Activated CD8-positive, alpha-beta memory T cell treated with anti-CD3 and anti-CD28 coated beads, Interleukin-2, amount 50 U/mL, for 24 hours (primary cell): ENCODE results near the gene CHADL.
"Not testable (repeated sequence)": the region's sequence is repeated elsewhere in the genome, so short reads cannot be mapped to it uniquely, and the experiment has no call there.

ENCODE experiments used
- DNase-seq: peaks from one replicate; pipeline ENCODE4 v3.0.0-alpha.2; 2020; ENCODE audit errors: extremely low read depth

CHADL gene, protein sequence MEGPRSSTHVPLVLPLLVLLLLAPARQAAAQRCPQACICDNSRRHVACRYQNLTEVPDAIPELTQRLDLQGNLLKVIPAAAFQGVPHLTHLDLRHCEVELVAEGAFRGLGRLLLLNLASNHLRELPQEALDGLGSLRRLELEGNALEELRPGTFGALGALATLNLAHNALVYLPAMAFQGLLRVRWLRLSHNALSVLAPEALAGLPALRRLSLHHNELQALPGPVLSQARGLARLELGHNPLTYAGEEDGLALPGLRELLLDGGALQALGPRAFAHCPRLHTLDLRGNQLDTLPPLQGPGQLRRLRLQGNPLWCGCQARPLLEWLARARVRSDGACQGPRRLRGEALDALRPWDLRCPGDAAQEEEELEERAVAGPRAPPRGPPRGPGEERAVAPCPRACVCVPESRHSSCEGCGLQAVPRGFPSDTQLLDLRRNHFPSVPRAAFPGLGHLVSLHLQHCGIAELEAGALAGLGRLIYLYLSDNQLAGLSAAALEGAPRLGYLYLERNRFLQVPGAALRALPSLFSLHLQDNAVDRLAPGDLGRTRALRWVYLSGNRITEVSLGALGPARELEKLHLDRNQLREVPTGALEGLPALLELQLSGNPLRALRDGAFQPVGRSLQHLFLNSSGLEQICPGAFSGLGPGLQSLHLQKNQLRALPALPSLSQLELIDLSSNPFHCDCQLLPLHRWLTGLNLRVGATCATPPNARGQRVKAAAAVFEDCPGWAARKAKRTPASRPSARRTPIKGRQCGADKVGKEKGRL

DNA sequence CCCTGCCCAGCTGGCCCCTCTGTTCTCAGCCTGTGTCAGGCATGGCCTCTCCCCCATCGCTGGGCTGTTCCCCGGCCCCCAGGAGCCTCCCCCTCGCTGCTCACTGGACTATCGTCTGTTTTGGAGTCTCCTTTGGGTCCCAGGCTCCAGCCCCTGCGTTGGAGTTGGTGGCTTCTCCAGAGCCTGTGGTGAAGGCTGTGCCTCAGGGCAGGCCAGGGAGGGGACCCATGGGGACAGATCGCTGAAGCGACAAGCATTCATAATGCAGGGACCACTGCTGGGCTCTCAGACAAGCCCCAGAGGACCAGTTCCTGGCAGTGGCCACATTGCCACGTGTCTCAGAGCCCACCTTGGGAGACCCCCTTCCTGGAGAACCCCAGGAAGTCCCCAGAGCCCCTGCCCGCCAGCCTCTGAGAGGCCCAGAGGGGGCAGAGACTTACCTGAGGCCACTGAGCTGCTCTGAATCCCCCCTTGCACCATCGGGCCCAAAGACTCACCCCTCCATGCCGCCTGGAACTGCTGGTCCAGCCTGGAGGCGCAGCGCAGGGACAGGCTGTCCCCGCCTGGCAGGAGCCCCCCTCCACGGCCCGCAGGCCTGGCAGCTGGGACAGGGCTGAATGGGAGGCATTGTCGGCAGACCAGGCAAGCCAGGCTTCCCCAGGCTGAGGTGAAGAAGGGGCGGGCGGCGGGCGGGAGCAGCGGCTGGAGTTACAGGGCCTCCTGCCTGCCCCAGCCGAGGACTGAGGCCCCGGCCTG lies at the start of gene CHADL:
TSS of gene CHADL (minus strand) at position 555 of the 756 bp plus-strand sequence. CDS start at position 505, 50 bp downstream.
- no peak for DNase-seq

DNA sequence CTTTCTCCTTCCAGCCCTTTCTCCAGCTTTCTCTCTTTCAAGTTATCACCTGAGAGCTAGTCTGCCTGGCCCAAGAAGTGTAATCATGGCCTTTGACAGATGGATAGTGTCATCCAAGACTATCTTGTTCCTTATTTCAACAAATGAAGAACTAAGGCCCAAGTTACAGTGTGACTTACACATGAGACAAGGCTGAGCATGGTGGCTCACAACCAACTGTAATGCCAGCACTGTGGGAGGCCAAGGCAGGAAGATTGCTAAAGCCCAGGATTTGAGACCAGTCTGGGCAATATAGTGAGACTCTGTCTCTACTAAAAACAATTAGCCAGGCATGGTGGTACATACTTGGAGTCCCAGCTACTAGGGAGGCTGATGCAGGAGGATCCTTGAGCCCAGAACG lies 48.9 kb upstream of the CHADL start:
- DNase-seq: no peak

DNA sequence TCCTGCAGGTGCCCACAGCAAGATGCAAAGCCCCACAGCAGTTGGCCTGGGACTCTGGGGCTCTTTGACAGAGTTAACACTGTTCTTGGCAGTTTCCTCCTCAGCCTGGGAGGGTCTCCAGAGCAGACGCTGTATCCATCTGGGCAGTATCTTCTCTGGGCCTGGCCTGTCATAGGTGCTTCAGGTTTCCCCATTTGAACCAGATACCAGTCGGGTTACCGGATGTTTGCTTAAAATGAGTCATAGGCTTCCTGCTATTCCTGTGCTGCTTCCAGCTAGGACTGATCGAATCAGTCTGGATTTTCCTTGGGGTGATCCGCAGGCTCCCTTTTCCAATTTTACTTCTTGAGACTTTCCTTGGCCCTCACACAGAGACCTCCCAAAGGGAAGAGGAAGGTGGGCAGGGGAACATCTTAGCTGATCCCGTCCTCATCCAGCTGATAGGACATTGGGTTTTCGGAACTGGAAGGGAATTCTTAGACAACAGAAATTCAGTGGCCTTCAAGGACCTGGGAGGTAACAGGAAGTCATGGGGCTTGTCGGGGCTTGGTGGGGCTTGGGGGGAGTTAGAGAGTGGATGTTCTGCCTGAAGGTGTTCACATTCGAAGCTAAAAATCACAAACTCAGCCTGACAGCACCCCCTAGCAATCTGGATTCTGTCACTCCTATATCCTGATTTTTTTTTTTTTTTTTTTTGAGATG lies 47.7 kb upstream of the CHADL start:
- no peak for DNase-seq

DNA sequence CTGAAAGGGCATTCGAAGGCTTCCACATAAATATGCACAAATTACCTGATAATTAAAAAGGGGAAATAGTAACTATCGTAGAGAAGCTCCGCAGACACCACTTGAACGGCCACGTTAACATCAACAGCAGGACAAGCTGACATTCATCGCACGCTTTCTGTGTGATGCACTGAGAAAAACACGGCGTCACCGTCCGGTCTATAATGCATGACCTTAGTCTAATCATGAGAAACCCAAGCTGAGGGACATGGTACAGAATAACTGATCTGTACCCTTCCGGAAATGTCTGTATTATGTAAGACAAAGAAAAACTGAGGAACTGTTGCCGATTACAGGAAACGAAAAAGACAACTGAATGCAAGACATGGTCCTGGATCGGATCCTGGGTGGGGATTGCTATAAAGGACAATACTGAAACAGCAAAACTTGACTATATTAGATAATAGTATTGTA lies 45.9 kb upstream of the CHADL start:
- DNase-seq: no peak

DNA sequence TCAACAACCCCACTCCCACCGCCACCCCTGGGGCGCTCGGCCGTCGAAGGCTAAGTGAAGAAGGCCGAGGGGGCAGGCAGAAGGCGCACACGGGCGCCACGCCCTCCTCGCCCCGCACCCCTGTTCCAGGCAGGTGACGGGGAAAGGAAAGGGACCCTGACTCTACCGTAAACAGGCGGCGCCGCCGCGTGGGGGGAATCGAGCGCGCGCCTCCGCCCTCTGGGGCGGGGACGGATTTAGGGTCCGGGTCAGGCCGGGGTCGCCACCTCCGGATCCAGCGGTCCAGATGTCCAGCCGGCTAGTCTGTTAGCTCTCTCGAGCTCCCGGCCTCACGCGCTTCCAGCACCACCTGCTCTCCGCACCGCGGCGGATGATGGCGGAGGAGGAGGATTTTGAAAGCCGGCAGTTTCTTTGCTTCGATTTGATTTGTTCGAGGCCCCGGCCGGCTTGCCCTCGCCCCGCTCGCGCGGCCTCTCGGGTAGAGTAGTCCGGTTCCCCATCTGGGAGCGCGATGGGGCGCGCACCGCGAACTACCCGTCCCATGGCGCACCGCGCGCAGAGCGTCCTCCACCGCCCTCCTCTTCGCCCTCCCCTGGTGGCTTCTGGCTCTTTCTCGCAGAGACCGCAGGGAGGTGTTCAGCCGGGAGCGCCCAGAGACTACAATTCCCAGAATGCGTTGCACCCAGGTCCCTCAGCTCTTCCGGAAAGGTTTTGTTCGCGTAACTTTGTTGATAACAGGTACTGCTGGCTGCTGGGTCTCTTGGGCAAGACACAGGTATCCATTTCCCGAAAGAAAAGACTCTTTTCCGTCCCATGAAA lies 45.3 kb upstream of the CHADL start, which contains the start of gene RANGAP1:
TSS of gene RANGAP1 (minus strand) at position 368 of the 819 bp plus-strand sequence. CDS start 5,143 bp downstream, outside the sequence.
- peak; percentile 92 for DNase-seq

DNA sequence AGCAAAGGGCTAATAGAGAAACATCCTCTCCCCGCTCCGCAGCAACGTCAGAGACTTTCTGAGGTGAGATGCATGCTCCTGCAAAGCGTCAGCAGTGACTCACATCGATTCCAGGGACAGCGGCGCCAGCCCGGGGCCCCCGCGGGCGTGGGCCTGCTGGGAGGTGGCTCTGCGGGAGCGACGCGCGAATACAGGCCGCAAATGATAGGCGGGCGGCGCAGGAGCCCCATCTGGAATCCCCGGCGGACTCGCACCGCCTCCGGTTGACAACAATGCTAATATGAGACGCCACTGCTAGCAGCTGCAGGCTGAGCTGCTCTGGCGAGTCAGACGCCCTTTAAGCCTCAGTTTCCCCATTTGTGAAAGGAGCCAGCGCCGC lies 44.7 kb upstream of the CHADL start:
- peak; percentile 72 for DNase-seq

DNA sequence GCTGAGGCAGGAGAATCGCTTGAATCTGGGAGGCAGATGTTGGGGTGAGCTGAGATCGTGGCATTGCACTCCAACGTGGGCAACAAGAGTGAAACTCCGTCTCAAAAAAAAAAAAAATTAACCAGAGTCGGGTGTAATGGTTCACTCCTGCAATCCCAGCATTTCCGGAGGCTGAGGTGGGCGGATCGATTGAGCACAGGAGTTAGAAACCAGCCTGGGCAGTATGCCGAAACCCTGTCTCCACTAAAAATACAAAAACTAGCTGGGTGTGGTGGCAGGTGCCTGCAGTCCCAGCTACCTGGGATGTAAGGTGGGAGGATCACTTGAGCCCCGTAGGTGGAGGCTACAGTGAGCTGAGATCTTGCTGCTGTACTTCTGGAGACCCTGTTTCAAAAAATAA lies 43.7 kb upstream of the CHADL start:
- DNase-seq: no peak

DNA sequence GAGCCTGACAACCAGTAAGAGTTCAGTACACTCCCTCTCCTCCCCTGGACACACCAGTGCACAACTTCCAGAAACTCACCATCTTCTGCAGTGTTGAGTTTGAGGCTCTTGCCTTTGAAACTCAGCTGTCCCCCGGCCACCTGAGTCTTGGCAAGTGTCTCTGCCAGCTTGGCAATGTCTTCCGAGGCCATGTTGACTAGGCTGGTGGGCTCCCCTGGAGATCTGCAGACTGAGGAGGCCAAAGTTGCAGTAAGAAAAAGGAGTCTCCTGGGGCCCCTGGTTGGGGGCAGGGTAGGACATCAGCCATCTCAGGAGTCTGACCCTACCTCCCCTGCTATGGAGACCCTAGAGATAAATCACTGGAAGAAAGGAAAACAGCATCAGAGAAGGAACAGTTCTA lies 40.1 kb upstream of the CHADL start:
- DNase-seq: no peak

DNA sequence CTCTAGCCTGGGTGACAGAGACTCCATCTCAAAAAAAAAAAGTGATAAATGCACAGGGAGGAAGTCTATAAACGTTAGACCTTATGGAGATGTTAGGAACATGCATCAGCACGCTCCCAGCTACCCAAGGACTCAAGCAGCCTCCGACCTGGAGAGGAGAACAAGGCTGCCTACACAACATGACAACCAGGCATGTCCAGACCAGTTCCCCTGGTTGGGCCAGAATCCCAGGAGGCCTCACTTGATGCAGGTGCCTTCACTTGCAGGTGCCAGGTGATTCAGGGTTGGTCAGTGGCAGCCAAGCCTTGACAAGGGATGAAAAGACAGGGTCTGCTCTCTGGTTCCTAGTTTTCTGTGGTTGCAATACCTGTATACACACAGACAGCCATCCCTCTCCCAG lies 39.3 kb upstream of the CHADL start:
- no peak for DNase-seq

DNA sequence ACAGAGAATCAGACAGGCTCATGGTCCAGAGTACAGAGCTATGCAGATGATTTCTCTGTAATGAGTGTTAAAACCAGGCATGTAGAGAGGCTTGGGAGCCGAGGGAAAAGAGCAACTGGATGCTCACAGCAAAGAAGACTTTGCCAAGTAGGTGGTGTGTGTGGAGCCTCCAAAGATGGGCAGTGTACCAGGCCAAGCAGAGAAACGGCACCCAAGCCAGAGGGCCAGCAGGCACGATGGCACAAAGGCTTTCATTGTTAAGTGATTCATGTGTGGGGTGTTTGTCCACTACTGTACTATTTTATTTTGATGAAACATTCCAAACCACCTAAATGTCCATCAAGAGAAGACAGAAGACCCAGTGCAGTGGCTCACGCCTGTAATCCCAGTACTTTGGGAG lies 34.1 kb upstream of the CHADL start:
- no peak for DNase-seq

DNA sequence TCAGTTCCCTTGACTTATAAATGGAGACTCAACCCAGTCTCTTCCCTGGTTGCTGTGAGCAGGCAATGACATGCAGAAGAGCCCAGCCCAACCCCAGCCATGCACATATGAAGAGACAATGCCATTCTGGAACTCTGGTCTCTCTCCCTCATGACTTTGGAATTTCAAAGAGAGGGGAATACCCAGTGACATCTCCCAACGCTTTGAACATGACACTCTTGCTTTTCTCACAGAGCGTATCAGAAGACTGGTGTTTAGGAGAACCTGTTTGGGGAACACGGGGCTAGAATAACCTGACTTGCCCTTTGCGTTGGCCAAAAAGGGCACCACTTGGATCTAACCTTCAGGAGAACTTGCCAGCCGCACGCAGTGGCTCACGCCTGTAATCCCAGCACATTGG lies 32.4 kb upstream of the CHADL start:
- no peak for DNase-seq

DNA sequence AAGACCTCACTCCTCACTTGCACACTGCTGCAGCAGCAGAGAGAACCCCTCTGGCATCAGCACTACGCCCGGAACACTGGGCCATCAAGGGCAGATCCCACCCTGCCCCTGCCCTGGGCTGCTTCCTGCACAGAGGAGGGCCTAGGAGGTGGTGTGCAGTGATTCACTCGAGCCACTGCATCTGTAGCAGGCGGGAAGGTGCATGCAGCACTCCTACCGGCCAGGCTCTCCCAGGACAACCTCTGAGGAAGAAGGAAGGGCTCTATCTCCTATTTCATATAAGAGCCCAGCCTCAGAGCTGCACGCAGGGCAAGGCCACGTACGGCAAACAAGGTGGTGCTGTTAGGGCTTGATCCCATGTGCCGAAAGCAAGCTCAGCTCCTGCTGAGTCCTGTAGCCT lies 31.1 kb upstream of the CHADL start:
- DNase-seq: no peak

DNA sequence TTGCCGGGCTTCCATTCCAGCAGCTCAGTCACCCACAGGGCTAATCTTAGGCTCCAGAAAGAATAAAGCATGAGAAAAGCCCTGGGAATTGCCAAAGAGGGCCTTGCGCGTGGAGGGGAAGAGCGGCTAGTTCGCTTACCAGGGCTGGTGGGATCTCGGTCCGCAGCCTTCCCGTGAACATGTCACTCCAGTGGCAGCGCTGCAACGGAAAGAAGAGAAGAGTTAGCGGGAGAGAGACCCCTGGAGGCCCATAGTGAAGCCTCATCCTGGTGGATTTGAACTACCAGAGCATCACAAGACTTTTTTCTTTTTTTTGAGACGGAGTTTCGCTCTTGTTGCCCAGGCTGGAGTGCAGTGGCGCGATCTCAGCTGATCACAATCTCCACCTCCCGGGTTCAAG lies 27.2 kb upstream of the CHADL start:
- DNase-seq: no peak

DNA sequence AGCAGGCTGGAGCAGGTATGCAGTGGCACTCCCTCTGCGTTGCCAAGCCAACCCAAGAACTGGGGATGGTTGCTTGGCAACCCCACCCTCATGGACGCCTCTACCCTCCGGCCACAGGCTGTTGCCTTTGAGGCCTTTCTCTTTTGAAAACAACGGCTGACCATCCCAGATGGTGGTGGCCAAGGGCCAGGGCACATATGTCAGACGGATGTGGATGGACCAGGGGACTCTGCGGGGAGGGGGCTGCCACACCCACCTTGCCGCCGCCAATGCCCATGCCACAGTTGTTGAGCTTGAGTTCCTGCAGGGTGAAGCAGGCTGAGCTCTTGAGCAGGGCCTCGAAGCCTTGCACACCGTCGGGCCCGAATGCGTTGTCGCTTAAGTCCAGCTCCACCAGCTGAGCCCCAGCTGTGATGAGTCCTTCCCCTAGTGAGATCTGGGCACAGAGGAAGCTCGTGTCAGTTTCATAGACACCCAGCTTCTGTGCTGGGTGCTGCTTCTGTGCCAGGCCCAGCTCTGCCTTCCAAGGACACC lies 23.7 kb upstream of the CHADL start:
- DNase-seq: no peak

DNA sequence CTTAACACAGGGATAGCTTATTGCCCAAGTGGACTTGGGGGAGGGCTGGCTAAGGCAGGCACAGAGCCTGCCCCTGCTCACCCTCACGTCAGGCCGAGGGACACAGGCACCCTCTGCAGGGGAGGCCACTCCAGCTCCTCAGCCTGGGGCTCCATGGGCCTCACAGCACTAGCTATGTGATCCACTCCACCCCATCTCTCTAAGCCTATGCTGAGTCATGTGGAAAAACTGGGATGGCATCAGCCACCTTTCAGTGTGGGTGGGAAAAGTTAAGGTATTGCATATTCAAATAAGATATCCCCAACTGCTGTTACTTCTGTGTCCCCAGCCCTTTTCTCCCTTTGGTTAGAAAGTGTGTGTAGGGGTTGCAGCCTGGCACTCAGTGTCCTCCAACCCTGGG lies 23.0 kb upstream of the CHADL start:
- DNase-seq: no peak

DNA sequence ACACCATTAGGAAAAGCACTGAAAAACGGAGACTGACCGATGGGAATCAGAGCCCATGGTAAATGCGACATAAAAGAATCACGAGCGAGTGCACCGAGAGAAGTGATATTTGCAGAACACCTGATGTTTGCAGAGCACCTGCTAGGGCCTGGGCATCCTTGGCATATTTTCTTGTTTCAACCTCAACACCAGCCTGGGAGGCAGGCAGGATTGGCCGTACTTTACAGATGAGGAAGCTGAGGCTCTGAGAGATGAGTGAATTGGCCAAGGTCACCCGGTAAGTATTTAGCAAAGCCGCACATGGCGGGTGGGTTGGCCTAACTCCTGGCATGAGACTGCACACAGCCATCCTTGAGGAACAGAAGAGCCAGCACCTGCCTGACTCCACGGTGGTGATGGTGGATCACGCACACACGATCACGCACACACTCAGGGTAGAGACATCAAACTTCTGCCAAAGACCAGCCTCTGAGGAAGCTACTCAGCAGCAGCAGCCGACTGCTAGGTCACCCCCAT lies 21.6 kb upstream of the CHADL start:
- no peak for DNase-seq

DNA sequence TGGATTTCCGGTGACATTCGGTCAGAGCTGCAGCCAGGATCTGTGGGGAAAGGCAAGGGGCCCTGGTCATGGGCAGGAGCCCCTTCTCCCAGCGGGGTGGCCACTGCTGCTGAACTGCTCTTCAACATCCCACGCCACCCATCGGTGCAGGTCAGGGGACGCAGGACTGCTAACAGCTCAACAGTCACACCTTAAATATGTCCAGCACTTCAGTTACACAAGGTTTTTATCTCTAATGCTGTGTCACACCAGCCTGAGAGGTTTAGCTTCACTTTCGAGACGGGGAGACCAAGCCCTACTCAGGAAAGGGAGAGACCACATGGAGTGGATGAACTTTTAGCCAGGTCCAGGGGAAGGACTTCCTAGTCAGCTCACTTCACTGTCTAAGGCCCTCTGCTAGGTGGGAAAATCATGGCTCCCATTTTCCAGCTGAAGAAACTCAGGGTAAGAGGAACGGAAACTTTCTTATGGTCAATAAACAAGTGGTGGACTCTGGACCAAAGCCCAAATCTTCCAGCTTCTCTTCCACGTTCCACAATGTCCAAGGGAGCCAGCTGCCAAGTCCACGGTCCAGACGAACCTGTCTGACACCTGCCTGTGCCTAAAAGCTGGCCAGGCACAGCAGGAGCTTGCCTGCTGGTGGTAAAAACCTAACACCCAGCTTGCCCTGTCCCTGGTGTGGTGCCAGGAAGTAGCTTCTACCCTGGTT lies 21.0 kb upstream of the CHADL start:
- DNase-seq: no peak

DNA sequence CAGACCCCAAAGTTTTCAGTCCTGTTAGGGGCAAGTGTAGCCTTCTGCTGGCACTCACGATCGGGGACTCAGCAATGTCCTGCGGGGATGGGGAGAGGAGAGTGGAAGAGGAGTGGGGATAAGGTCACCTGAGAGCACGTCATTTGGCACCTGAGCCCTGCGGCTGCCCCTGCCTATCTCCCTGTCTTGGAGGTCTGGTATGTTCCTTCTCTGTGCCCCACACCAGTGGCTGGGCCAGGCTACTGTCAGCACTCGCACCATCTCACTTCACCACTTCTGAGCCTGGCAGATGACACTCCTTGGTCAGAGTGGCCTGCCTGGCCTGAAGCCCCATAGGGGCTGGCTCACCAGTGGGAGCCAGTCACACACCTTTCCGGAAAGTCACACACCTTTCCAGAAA lies 20.1 kb upstream of the CHADL start:
- DNase-seq: no peak

DNA sequence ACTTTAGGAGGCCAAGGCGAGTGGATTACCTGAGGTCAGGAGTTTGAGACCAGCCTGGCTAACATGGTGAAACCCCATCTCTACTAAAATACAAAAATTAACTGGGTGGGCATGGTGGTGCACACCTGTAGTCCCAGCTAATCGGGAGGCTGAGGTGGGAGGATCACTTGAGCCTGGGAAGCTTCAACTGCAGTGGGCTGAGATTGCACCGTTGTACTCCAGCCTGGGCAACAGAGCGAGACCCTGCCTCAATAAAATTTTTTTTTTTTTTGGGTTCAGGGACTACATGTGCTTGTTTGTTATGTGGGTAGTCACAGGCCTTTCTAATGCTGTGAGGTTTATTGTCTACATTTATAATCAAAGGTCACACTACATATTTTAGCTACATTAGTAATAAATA lies 19.0 kb upstream of the CHADL start:
- DNase-seq: not testable (repeated sequence)

DNA sequence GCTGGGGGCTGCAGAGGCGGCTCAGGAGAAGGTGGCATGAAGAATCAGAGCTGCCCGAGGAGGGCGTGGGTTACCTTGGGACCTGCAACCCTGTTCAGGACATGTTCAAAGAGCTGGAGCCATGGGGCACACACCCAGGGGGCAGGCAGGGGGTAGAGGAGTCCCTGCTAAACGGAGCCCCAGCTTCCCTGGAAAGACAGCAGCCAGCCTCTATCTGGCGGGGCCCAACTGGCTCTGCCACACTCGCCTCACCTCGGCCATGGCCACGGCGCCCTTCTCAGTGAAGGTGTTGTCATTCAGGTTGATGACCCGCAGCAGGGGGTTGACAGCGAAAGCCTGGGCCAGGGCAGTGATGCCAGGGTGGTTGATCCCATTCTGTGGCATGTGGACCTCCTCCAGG lies 17.0 kb upstream of the CHADL start:
- no peak for DNase-seq
